DOHH2 (cell line): ENCODE results near the gene MFGE8.
"Not testable (repeated sequence)": the region's sequence is repeated elsewhere in the genome, so short reads cannot be mapped to it uniquely, and the experiment has no call there.

ENCODE experiments used
- H3F3A ChIP-seq: fragments of 200-600 bp; sonication (generic), shearing (Covaris generic); 2 replicates; pipeline ENCODE4 v1.6.0; 2016; ENCODE audit warnings: antibody characterized with exemption, mild to moderate bottlenecking; ENCODE audit not compliant: control insufficient read depth, insufficient read depth
- H3K27ac ChIP-seq: fragments of 200-600 bp; sonication (generic); 2 replicates; pipeline ENCODE4 v1.5.1; 2014; ENCODE audit warnings: low read depth, mild to moderate bottlenecking, low read length, moderate library complexity
- H3K27me3 ChIP-seq: fragments of 200-600 bp; sonication (generic); 2 replicates; pipeline ENCODE4 v1.6.1; 2014; ENCODE audit warnings: mild to moderate bottlenecking, low read length, mixed read lengths; ENCODE audit not compliant: control insufficient read depth
- H3K36me3 ChIP-seq: fragments of 200-600 bp; sonication (generic); 2 replicates; pipeline ENCODE4 v1.6.1; 2014; ENCODE audit warnings: mild to moderate bottlenecking, low read length, moderate library complexity, mixed read lengths; ENCODE audit not compliant: control insufficient read depth
- H3K4me1 ChIP-seq: fragments of 200-600 bp; sonication (generic); 2 replicates; pipeline ENCODE4 v1.6.1; 2014; ENCODE audit warnings: mild to moderate bottlenecking, low read length, mixed read lengths; ENCODE audit not compliant: control insufficient read depth
- H3K4me2 ChIP-seq: fragments of 200-600 bp; sonication (generic); 2 replicates; pipeline ENCODE4 v1.6.0; 2014; ENCODE audit warnings: mild to moderate bottlenecking, low read length, moderate library complexity
- H3K4me3 ChIP-seq: fragments of 200-600 bp; sonication (generic); 2 replicates; pipeline ENCODE4 v1.5.1; 2014; ENCODE audit warnings: mild to moderate bottlenecking, low read length, mixed read lengths
- H3K79me2 ChIP-seq: fragments of 200-600 bp; sonication (generic); 2 replicates; pipeline ENCODE4 v1.6.1; 2014; ENCODE audit warnings: mild to moderate bottlenecking, low read length, mixed read lengths; ENCODE audit not compliant: control insufficient read depth
- H3K9me2 ChIP-seq: fragments of 200-600 bp; sonication (generic); replicated peaks from 2 replicates; pipeline ENCODE4 v1.6.1; 2014; ENCODE audit warnings: mild to moderate bottlenecking, low read length, mixed read lengths; ENCODE audit not compliant: control insufficient read depth
- H3K9me3 ChIP-seq: fragments of 200-600 bp; sonication (generic); 2 replicates; pipeline ENCODE4 v1.6.1; 2014; ENCODE audit warnings: antibody characterized with exemption, low read length, mixed read lengths; ENCODE audit not compliant: control insufficient read depth, insufficient read depth
- H4K20me1 ChIP-seq: fragments of 200-600 bp; sonication (generic); 2 replicates; pipeline ENCODE4 v1.6.0; 2014; ENCODE audit warnings: low read depth, mild to moderate bottlenecking, antibody characterized with exemption, low read length, moderate library complexity; ENCODE audit not compliant: control insufficient read depth, insufficient read depth
- CTCF ChIP-seq: fragments of 200-600 bp; sonication (generic); IDR thresholded peaks from one replicate; pipeline ENCODE4 v1.5.1; 2014; ENCODE audit warnings: antibody characterized with exemption, mild to moderate bottlenecking, low read depth, low read length; ENCODE audit not compliant: poor library complexity, severe bottlenecking
- EZH2phosphoT487 ChIP-seq: fragments of 200-600 bp; sonication (generic); IDR thresholded peaks from 2 replicates; pipeline ENCODE4 v1.6.1; 2017; ENCODE audit warnings: borderline replicate concordance, mild to moderate bottlenecking, antibody characterized with exemption, low read length, moderate library complexity, mixed read lengths

MFGE8 gene

GRCh38 chr15:88938802-88939485 lies 25.8 kb upstream of the MFGE8 start:
- no peaks in the 10 kb centered on the region for H3K9me3 ChIP-seq
- no peaks in the 10 kb centered on the region for H3K79me2 ChIP-seq
- no peaks in the 10 kb centered on the region for H3K36me3 ChIP-seq
- no peak overlapping the region for H3K27ac ChIP-seq
- no peaks in the 10 kb centered on the region for H3F3A ChIP-seq
- H3K27me3 ChIP-seq: no peaks in the 10 kb centered on the region
- no peaks in the 10 kb centered on the region for H4K20me1 ChIP-seq
- no peak for TF ChIP-seq CTCF
- no peak for TF ChIP-seq EZH2phosphoT487
- H3K4me1 ChIP-seq: no peaks in the 10 kb centered on the region
- no peaks in the 10 kb centered on the region for H3K9me2 ChIP-seq
- no peak overlapping the region for H3K4me2 ChIP-seq
- H3K4me3 ChIP-seq: no peak overlapping the region

GRCh38 chr15:88934449-88934848 lies 21.3 kb upstream of the MFGE8 start:
- not testable (repeated sequence) for H3K79me2 ChIP-seq, H3K36me3 ChIP-seq, H3K4me2 ChIP-seq, H4K20me1 ChIP-seq, H3K4me3 ChIP-seq, H3K9me3 ChIP-seq, H3F3A ChIP-seq, H3K27ac ChIP-seq, H3K4me1 ChIP-seq, H3K9me2 ChIP-seq
- peaks cover 11% of the 10 kb centered on the region for H3K27me3 ChIP-seq

- TF ChIP-seq EZH2phosphoT487: no peak
- TF ChIP-seq CTCF: no peak
- Histone ChIP-seq H3K9me3 (no peaks in the 10 kb centered on the region; the same call in 1 of the 2 replicates), H3K4me3 (no peak overlapping the region), H3K9me2 (no peaks in the 10 kb centered on the region), H3K79me2 (no peaks in the 10 kb centered on the region), H4K20me1 (no peaks in the 10 kb centered on the region), H3K36me3 (no peaks in the 10 kb centered on the region), H3K4me1 (no peaks in the 10 kb centered on the region), H3F3A (no peaks in the 10 kb centered on the region), H3K4me2 (no peak overlapping the region), H3K27ac (no peak overlapping the region), H3K27me3 (peaks cover 15% of the 10 kb centered on the region)
Observed at GRCh38 chr15:88932875-88933330, 19.7 kb upstream of the MFGE8 start.

- no peaks in the 10 kb centered on the region for H3K9me2 ChIP-seq
- no peaks in the 10 kb centered on the region for H3K4me1 ChIP-seq
- no peak overlapping the region for H3K4me3 ChIP-seq
- no peaks in the 10 kb centered on the region for H3F3A ChIP-seq
- TF ChIP-seq EZH2phosphoT487 (no peak), CTCF (no peak)
- H3K4me2 ChIP-seq: no peak overlapping the region
- H3K27me3 ChIP-seq: peaks cover 15% of the 10 kb centered on the region
- H4K20me1 ChIP-seq: no peaks in the 10 kb centered on the region
- H3K79me2 ChIP-seq: no peaks in the 10 kb centered on the region
- no peak overlapping the region for H3K27ac ChIP-seq
- H3K36me3 ChIP-seq: no peaks in the 10 kb centered on the region
- H3K9me3 ChIP-seq: no peaks in the 10 kb centered on the region; the same call in 1 of the 2 replicates
Observed at GRCh38 chr15:88932271-88932874, 19.2 kb upstream of the MFGE8 start.
